Esophagus (tissue), 2 donors: ENCODE results near the gene RAB6B. TPM values are rescaled to one million over a fixed set of nuclear protein-coding genes. Genes with fewer than 3 reads are reported as not detected.

Experiments
- H3K27ac ChIP-seq, 2 donors: one replicate each; pipeline ENCODE4 v1.5.1; 2013; ENCODE audit warnings: low read depth in 2 of 2, mild to moderate bottlenecking in 2 of 2, inconsistent platforms in 1 of 2, low read length in 1 of 2, moderate library complexity in 1 of 2
- H3K27me3 ChIP-seq, 2 donors: one replicate each; pipeline ENCODE4 v1.6.1; 2013; ENCODE audit warnings: low read length in 2 of 2, control low read depth in 1 of 2, mild to moderate bottlenecking in 1 of 2; ENCODE audit not compliant: insufficient read depth in 2 of 2, control insufficient read depth in 1 of 2
- H3K36me3 ChIP-seq, 2 donors: one replicate each; pipeline ENCODE4 v1.6.1; 2013; ENCODE audit warnings: low read length in 1 of 2; ENCODE audit not compliant: control insufficient read depth in 2 of 2, insufficient read depth in 2 of 2
- H3K4me1 ChIP-seq, 2 donors: one replicate each; pipeline ENCODE4 v1.6.1; 2013; ENCODE audit warnings: low read length in 1 of 2; ENCODE audit not compliant: control insufficient read depth in 2 of 2, insufficient read depth in 2 of 2
- H3K4me3 ChIP-seq, 2 donors: one replicate each; pipeline ENCODE4 v1.5.1; 2013; ENCODE audit warnings: low read length in 2 of 2, mild to moderate bottlenecking in 2 of 2, low read depth in 1 of 2, moderate library complexity in 1 of 2
- H3K9me3 ChIP-seq, 2 donors: one replicate each; pipeline ENCODE4 v1.6.1; 2013; ENCODE audit warnings: mild to moderate bottlenecking in 2 of 2, low read depth in 1 of 2, low read length in 1 of 2, moderate library complexity in 1 of 2; ENCODE audit not compliant: control insufficient read depth in 2 of 2, insufficient read depth in 1 of 2
- WGBS, 2 donors: extraction: QIAGEN DNeasy Blood & Tissue Kit; methylation state at CpG; one replicate each; pipeline ENCODE4 v1.1.7; 2013; 5-methylcytosine and 5-hydroxymethylcytosine counted together
- polyA plus RNA-seq, 2 donors: library from polyadenylated mRNA; stranded (reverse); fragments of 200-250 nt; gene quantifications; one replicate each; pipeline ENCODE4 v1.2.3, GENCODE V29; 2013
- donor health status: healthy with polysubstance abuse.
- donor health status: Bipolar disorder and iron deficiency.

The RAB6B gene
- polyA plus RNA-seq, 2 donors: 0.57 to 1.3 TPM

DNA sequence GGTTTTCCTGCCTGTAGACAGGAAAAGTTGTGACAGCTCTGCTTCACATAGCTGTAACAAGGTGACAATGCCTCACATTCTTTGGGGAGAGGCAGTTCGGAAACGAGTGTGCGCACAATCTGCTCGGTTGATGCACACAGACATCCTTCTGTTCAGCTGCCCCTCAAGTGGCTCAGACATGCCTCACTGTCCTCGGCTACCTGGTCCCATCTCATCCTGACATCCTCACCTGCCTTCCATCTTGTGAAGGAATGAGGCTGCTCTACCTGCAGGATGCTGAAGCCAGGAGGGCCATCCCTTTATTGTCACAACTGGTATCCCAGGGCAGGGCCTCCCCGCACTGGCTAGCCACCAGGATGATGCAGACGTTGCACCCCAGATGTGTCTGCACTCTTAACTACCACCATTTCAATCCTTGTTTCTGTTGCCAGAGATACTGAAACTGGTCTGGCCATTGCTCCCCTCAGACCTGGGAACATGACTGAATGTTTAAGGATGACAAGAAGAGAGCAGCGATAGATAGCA lies 70.7 kb downstream of the RAB6B start:
- Histone ChIP-seq H3K9me3 (no peaks in the 10 kb centered on the region), H3K36me3 (peaks cover 4 to 21% of the 10 kb centered on the region in 2 donors), H3K27ac (no peak overlapping the region), H3K4me3 (no peak overlapping the region), H3K4me1 (peaks cover 0 to 8% of the 10 kb centered on the region in 2 donors), H3K27me3 (no peaks in the 10 kb centered on the region)
- WGBS, 2 donors: 87 to 90% methylated on average over 8 of the region's 8 CpGs

DNA sequence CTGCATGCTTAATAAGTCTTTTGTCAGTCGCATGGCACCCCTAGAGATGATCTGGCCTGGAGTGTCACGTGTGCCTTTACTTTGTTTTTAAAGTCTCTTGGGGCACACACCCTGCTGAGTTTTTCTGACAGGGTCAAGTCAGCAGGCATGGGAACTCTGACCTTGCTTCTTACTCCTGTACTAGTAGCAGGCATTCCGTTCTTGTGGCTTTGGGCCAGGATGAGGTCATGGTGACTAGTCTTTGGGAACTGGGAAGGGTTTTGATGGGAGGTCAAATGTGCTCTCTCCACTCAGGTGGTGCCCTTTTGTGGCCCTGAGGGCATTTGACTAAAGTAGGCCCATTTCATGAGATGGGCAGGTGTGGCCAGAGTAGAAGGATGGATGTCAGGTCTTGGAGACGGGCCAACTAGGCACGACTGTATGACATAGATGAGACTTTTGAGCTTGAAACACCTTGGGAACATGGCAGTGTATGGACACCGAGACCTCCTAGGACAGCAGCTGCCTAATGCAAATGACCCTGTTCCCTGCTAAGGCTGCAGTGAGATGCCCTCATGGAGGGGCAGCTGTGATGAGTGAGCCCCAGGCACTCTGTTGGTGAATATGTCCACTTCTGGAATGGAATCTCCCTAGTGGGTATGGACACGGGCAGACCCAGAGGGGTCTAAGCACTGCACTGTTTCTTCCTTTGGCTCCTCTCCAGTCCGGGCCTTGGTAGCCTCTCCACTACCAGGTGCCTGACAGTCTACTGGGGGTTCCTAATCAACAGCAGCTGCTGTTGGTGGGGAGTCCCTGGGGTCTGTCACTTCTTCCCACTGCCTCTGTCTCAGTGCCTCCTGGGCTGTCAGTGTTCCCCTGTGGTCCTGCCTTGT lies 73.7 kb downstream of the RAB6B start:
- 67 to 76% methylated on average over 8 of the region's 8 CpGs for WGBS, 2 donors
- Histone ChIP-seq H3K27ac (peak overlapping the region in 1 of 2 donors; percentile 7), H3K4me3 (no peak overlapping the region), H3K4me1 (peaks cover 0 to 11% of the 10 kb centered on the region in 2 donors), H3K36me3 (peaks cover 4 to 26% of the 10 kb centered on the region in 2 donors), H3K9me3 (no peaks in the 10 kb centered on the region), H3K27me3 (no peaks in the 10 kb centered on the region)

DNA sequence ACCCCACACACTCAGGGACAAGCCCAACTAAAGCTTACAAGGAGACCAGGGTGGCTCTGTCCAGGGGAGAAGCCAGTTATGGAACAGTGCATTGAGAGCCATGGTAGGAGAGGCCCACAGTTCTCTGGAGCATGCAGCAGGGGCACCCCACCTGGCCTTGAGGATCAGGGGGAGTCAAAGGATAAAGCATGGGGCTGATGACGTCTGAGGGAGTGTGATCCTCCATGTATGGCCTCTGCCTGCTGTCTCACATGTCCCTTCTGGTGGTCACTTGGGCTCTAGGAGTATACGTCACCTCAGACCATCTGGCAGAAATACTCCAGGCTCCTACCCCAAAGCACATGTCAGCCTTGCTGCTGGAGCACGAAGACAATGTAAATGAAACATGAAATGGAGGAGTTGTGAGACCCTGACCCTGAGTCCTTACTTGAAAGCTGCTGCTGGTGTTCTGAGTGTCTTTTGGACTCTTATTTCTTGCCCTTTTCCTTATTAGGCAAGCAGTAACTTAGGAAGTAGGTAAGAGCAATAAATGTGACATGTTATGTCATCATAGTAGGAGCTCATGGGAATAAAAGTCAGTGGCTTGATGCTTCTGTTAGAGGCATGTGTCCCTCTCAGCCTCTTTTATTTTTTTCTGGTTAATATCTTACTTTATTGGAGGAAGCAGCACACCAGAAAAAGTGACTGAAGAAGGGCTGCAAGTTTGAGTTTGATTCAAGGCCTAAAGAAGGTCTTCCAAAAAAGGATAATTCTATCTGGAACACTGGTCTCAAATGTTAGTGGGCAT lies 74.6 kb downstream of the RAB6B start:
- 81 to 82% methylated on average over 3 of the region's 3 CpGs for WGBS, 2 donors
- Histone ChIP-seq H3K27me3 (no peaks in the 10 kb centered on the region), H3K9me3 (no peaks in the 10 kb centered on the region), H3K27ac (peak overlapping the region in 1 of 2 donors; percentile 36), H3K36me3 (peaks cover 4 to 26% of the 10 kb centered on the region in 2 donors), H3K4me3 (no peak overlapping the region), H3K4me1 (peaks cover 0 to 11% of the 10 kb centered on the region in 2 donors)

DNA sequence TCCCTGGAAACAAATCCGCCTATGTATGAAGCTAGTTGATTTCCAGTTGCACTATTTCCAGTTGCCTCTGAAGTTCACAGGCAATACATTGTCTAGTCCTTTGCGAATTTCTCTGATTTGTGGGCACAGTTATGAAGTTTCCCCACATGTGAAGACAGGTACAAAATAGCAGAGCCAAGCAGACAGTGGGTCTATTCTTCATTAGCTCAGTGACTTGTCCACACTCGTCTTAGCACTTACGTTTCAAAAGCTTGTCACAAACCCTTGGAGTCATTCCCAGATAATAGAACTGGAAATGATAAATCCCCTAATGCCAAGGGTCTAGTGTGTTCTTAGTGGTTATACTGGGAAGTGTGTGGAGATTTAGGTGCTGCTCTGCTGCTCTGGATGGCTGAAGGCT lies 75.6 kb downstream of the RAB6B start:
- H3K4me3 ChIP-seq: no peak overlapping the region
- H3K27ac ChIP-seq: peak overlapping the region in 1 of 2 donors; percentile 36
- no peaks in the 10 kb centered on the region for H3K27me3 ChIP-seq
- 52 to 67% methylated on average over 4 of the region's 4 CpGs for WGBS, 2 donors
- H3K4me1 ChIP-seq: peaks cover 0 to 11% of the 10 kb centered on the region in 2 donors
- no peaks in the 10 kb centered on the region for H3K9me3 ChIP-seq
- peaks cover 4 to 23% of the 10 kb centered on the region in 2 donors for H3K36me3 ChIP-seq

DNA sequence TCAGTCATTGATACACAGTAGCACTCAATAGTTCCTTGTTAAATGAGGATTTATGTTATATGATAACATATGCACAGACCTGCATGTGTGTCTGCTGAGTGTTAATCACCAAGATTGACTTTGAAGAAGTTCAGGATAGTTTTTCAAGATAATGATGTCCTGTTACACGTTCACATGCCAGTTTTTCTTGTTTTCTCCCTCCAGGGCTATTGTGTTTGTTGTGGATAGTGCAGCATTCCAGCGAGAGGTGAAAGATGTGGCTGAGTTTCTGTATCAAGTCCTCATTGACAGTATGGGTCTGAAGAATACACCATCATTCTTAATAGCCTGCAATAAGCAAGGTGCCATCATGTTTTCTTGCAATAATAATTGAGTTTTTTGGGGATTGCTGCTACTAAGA lies 80.3 kb downstream of the RAB6B start:
- H3K27ac ChIP-seq: no peak overlapping the region
- no peaks in the 10 kb centered on the region for H3K27me3 ChIP-seq
- H3K36me3 ChIP-seq: peaks cover 3 to 14% of the 10 kb centered on the region in 2 donors
- 63 to 68% methylated on average over 2 of the region's 2 CpGs for WGBS, 2 donors
- no peak overlapping the region for H3K4me3 ChIP-seq
- peaks cover 0 to 2% of the 10 kb centered on the region in 2 donors for H3K4me1 ChIP-seq
- no peaks in the 10 kb centered on the region for H3K9me3 ChIP-seq

DNA sequence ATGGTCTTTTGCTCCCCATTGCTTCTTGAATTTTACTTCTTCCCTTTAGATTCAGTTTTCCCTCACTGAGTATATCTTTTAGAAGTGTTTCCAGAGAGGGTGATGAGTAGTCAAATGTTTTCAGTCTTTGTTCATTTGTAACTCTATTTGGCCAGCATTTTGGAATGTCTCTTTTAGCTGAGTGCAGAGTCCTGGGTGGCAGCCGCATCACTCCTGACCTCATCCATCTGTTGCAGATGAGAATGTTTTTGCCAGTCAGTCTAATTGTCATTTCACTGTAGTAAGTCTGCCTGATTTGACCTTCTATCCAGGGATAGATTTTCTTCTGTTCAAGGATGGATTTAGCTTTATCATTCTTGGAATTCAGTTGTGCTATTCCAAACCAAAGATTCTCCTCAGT lies 82.8 kb downstream of the RAB6B start:
- Histone ChIP-seq H3K36me3 (peaks cover 0 to 8% of the 10 kb centered on the region in 2 donors), H3K4me1 (no peaks in the 10 kb centered on the region), H3K4me3 (no peak overlapping the region), H3K27me3 (no peaks in the 10 kb centered on the region), H3K27ac (no peak overlapping the region), H3K9me3 (no peaks in the 10 kb centered on the region)
- WGBS, 2 donors: 82 to 91% methylated on average over 1 of the region's 1 CpG

DNA sequence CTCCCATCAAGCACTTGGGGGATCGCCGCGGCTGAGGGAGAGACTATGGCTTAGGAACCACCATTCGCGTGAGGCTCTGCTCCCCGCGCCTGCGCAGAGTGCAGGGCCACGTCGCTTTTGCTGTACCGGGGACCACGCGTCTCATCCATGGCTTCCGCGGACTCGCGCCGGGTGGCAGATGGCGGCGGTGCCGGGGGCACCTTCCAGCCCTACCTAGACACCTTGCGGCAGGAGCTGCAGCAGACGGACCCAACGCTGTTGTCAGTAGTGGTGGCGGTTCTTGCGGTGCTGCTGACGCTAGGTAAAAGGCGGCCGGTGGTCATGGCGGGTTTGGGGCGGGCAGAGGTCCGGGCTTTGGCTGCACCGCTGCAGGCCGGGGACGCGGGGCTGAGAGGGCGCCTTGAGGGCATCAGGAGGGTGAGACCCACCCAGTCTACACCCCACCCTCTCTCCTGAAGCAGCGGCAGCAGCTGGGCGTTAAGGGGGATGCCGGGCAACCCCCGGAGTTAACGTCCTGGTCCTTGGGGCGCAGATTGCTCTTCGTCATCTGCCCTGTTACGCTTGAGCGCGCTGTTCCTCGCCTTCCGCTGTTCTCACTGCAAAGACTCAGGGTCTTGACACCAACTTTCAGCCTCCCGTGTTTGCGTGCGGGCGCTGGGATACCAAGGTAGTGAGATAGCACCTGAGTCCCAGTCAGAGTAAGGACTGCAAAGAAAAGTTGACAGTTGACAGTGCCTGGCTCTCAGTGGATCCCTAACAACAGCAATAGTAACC lies 89.8 kb downstream of the RAB6B start, which contains the start of gene SRPRB:
Gene SRPRB (plus strand): TSS at position 114 of the 774 bp plus-strand sequence. CDS start 34 bp downstream, at position 148.
- Histone ChIP-seq H3K4me3 (peak within 1 kb of the TSS; percentile 90 to 94), H3K9me3 (no peaks in the 10 kb centered on the region), H3K27me3 (no peaks in the 10 kb centered on the region), H3K4me1 (no peaks in the 10 kb centered on the region), H3K36me3 (peaks cover 0 to under 1% of the 10 kb centered on the region in 2 donors), H3K27ac (peak within 1 kb of the TSS; percentile 61 to 75)
- 0% methylated on average over 53 of the region's 53 CpGs for WGBS, 2 donors

DNA sequence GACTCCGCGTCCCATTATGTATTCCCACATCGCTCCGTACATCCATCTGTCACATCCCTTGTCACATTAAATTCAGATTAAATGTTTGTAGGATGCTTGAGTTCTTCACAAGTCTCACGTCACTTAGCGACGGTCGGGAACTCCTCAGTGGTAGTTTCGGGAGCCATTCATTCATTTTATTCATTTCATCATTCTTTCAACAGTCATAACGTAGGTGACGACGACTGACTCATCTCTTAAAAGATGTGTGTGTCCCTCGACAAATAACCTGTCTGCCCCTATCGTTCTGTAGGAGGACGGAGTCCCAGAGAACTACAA lies 90.3 kb downstream of the RAB6B start:
- Histone ChIP-seq H3K36me3 (no peaks in the 10 kb centered on the region), H3K9me3 (no peaks in the 10 kb centered on the region), H3K27me3 (no peaks in the 10 kb centered on the region), H3K4me3 (peak overlapping the region; percentile 90 to 94), H3K27ac (peak overlapping the region in 1 of 2 donors; percentile 75), H3K4me1 (no peaks in the 10 kb centered on the region)
- WGBS, 2 donors: 9 to 11% methylated on average over 15 of the region's 15 CpGs

DNA sequence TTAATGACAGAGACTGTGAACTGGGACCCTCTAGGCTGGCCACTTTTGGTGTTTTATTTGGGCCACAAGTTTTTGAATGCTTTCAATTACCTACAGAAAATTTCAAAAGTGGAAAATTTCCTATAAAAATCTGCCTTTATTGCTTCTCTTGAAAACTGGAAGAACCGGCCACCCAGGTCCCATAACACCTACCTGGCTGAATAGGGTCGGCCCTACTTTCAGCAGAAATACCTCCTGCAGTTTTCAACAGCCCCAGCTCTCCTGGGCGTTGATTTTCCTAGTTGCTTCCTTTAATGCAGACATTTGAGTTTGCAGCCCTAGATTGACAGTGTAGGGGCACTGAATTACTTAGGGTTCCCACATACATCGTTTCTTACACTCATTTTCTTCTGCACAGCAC lies 90.8 kb downstream of the RAB6B start:
- 45 to 58% methylated on average over 4 of the region's 4 CpGs for WGBS, 2 donors
- H3K27ac ChIP-seq: no peak overlapping the region
- no peaks in the 10 kb centered on the region for H3K9me3 ChIP-seq
- peaks cover 0 to 1% of the 10 kb centered on the region in 2 donors for H3K4me1 ChIP-seq
- H3K4me3 ChIP-seq: peak overlapping the region in 1 of 2 donors; percentile 90
- H3K36me3 ChIP-seq: no peaks in the 10 kb centered on the region
- no peaks in the 10 kb centered on the region for H3K27me3 ChIP-seq
